Peyer's patch (tissue), 4 donors: Measurements from ENCODE around the gene HABP4.

Source experiments
- CTCF ChIP-seq, 6 experiments: fragments of 450-650 bp in 4 of 6; fragments of 200-600 bp in 2 of 6; sonication (generic) in 1 of 6; IDR thresholded peaks; one replicate each; pipeline ENCODE4 v1.5.1; 2017 to 2019; ENCODE audit warnings: antibody characterized with exemption in 6 of 6, mild to moderate bottlenecking in 3 of 6, moderate library complexity in 1 of 6
- POLR2A ChIP-seq, 2 donors: fragments of 450-650 bp; IDR thresholded peaks; one replicate each; pipeline ENCODE4 v1.5.1; 2017; ENCODE audit warnings: antibody characterized with exemption in 2 of 2, mild to moderate bottlenecking in 2 of 2, moderate library complexity in 2 of 2

DNA sequence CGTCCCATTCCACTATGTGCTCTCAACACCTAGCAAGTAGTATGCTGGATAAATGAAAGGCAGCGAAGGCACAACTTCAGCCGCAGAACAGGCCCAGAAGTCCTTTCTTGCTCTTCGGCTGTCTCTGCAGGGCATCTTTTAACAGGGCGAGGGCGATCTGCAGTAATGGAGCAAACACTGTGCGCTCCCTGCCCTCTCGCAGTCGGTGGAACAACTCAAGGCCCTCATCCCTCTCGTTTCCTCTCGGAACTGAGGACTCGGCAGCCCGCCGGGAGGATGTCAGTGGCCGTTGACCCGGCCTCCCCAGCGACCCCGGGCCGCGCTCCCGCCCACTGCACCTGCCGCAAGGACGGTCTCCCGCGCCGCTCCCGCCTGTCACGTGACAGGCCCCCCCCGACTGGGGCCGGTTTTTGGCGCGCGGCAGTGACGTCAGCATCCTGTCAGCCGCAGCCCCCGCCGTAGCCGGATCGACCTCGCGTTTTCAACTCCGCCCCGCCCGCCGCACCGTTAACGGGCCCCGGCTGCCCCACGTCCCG lies 32.9 kb upstream of the HABP4 start:
- TF ChIP-seq CTCF (IDR thresholded peaks at IDR 0.05) (peak in 3 of 6 experiments; percentile 22 to 42 (median 23)), POLR2A (IDR thresholded peaks at IDR 0.05) (peak; percentile 72 to 75)
